HG03520 (cell line): Measurements from ENCODE around the gene SCD5.
A peak's percentile ranks its signal among the peaks of the same experiment; 100 is the strongest.

Experiments
- ATAC-seq: cut with Tn5 transposase; IDR thresholded peaks from one replicate; pipeline ENCODE4 v1.9.1; 2021; ENCODE audit warnings: mild to moderate bottlenecking, moderate library complexity; ENCODE audit not compliant: unreplicated experiment

SCD5 gene

DNA sequence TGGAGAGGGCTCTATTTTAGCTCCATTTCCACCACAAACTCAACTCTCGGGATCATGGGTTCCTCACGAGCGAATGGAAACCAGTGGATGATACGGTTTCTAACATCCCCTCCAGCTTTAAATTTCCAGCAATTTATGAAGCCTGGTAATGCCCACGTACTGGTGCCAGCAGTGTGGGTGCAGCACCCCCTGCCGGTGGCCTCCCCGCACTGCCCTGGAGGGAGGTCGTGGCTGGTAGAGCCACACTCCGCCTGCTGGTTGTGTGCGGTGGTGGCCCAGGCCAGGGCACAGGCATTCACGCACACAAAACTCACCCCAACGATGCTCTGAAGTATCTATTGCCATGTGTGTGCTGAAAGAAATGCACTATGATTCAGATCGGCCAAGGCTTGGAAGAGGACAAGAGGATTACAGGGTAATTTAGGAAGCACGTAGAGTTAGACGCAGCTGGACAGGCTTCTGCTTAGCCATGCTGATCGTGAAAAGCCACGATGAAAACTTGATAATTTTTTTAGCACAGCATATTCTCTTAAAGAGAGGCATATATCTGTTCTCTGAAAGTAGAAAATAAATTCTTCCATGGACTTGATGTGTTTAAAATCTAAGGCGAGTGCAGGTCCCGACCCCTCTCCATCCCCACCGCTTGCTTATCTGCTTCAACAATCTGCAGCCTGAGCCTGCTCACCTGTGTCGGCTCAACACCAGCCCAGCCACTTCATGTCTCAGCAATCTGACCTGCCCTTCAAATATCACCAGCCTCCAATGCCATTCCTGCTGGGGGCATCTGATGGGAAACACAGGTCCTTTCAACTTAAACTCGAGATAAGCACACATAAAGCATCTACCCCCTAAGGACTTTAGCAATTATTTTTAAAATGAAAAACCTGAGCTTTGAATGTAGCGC is 59.1 kb downstream of the SCD5 start:
- ATAC-seq, result peak; percentile 99

DNA sequence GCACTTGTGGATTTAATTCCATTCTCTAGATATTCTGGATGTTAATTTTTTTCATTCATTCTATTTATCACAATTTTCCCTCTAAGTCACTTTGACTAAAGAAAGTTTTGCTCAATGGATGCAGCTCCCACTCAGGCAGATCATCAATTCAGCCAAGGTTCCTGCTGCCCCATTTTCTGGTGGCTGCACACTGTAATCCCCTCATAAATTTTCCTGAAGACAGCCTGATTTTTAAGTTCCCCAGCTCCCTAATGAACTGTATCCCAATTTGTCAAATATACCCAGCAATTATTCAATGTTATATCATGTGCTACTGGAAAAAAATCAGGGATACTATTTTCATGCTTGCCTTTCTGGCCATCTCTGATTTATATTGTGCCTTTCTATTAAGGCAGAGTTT is 61.2 kb downstream of the SCD5 start:
- ATAC-seq, result no peak

DNA sequence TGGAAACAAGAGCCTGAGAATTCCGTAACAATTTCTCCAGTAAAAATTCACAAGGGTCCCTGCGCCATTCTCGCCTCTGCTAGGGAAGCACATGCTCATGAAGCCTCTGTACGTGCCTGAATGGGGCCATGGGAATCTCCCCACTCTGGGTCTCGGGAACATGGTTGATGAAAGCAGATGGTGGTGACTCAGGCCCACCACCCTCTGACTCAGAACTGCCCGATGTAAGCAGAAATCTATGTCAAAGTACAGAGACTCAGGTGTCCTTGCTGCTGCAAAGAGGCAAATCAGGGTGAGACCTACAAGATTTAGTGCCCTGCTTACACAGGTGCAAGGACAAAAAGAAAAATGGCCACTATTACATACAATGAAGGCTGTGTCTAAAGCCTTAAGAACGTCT is 65.0 kb downstream of the SCD5 start:
- ATAC-seq, result no peak

DNA sequence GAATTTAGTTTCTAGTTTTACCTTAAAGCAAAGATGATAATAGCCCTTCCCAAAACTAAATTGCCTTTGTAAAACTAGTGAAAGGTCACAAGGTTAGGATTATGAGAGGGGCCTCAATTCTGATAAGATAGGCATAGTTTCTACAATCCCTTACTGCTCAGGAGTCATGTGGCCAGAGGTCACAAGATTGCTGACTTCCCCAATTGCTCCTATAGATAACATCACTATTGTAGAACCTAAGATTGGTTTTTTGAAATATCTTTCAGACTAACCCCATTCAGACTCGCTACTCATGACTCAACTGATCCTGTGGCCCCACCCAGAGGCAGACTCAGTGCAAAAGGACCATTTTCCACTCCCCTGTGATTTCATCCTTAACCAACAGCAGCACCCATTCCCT is 70.3 kb downstream of the SCD5 start:
- no peak for ATAC-seq

DNA sequence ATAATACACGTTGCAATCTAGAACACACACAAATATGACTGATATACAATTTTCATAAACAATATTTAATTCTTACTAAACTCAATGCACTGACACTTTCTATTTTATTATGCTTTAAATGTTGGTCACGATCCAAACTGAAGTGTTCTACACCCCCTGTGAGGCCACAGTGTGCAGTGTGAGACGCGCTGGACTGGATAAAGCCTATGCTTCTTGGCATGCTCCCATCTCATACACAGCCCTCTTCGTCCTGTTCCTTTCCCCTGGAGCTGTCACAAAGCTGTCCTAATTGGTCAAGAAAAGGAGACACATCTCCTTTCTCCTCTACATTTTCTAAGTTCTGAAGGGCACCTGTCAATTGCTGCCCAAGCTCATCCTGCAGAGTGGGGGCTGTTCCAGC is 72.0 kb downstream of the SCD5 start:
- no peak for ATAC-seq

DNA sequence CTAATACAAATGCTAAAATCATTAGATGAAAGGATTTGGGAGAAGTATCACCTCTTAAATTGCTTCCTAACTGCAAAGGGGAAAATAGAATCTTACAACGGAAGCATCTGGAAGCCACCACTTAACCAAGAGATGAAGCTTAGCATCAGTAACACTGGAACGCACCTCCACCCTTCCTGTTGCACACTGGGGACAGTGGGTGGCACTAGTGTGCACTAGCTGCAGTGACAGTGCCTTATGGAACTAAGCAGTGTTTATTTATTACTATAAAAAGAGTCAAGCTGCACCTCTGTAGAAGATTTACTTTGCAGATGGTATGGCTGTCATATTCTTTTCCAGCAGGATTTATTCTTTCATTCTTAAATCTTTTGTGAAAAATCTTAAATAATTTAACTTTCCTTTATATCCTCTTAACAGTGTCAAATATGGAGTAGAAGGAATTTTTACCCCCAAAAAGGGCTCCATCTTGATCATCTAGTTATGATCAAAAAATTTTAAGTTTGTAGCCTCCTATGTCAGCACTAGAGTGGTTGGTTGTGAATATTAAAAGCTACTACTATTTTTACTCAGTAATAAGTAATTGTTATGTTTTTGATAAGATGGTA is 76.7 kb downstream of the SCD5 start:
- no peak for ATAC-seq

DNA sequence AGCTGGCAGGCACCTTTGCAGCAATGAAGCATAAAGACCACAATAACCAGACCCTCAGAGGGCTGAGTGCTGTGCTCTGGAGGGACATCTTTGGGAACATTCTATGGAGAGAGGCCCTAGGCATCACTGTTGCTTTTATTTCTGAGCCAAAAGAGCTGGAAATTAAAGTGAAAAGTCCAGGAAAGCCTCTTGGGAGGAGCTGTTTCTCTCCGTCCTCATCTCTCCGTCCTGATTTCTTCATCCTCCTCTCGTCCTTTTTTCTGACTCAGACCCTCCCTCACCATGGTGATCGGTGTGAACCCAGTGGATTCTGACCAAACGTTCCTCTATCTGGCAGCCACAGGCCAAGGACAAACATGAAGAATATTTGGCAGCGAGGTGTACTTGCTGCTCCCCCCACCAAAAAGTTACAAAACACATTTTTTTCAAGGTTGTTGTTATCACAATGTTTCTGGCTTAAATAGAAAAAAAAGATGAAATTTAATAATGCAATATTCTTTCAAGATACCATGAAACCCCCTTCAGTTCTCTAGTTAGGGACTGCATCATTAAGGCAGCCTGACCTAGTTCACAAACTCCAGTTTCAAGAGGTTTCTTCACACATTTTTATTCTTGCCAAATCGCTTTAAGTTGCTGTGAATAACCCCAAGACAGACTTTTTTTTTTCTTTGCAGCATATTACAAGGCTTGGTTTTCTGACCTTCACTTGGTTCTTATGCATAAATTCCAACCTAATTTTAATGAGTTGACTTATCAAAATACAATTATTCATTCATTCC is 80.2 kb downstream of the SCD5 start:
- no peak for ATAC-seq

DNA sequence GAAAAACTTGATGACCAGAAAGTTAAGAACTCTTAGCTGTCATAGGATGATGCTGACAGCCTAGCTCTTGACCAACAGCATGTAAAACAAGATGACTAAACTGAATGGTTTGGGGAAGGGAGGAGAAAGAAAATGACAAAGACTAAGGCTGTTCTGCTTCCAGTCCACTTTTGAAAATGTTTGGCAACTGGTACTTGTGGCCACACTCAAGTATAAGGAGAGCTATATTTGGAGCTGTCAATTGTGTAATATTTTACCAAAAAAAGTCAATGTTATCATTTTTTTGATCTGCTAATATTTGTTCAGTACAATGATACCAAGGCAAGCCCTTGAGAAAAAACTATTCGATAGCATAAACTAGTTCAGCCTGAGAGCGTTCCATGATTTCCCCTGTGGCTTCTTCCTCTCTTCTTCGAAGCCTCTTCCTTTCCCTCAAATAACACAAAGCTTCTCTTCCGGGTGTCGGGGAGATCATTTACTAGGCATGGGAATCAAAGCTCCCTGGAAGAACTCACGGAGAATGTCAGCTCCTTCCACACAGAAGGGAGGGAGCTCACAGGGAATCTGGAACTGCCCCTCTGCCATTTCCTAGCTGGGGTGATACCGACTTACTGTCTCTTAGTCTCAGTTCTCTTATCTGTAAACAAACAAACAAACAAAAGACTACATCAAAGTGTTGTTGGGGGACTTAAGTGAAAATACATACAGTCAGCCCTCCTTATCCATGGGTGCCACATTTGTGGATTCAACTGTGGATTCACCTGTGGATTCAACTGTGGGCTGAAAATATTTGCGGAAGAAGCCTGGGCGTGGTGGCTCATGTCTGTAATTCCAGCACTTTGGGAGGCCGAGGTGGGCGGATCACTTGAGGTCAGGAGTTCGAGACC is 82.6 kb downstream of the SCD5 start:
- ATAC-seq, result no peak

DNA sequence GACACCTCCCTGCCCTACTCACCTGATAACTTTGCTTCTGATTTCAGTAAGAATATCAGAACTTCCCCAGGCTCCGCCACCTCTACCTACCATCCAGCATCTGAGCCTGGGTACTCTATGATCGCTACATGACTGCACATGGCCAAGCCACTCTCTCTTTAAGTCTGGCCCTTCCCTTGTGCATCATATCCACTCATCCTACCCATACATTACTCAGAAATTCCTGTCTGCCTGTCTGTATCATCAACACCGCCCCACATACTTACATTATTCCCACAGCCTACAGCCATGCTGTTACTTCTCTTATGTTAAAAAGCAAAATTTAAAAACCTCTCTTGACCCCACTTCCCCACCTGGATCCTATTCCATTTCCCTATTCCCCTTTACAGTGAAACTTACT is 84.7 kb downstream of the SCD5 start:
- ATAC-seq, result no peak

DNA sequence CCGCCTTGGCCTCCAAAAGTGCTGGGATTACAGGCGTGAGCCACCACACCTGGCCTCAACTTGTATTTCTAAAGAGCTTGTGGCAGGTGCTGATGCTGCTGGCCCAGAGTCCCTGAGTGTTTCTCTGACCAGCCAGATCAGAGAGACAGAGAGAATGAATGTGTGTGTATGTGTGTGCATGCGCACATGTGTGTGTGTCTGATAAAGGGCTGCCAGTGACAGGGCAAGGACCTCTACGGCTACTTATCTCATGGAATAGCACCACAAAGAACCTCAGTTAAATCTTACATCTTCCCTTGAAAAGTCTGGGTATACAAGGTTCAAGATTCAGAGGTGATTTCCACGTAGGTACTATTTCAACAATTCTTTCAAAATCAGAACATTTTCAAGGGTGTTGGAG is 86.0 kb downstream of the SCD5 start:
- ATAC-seq, result no peak

DNA sequence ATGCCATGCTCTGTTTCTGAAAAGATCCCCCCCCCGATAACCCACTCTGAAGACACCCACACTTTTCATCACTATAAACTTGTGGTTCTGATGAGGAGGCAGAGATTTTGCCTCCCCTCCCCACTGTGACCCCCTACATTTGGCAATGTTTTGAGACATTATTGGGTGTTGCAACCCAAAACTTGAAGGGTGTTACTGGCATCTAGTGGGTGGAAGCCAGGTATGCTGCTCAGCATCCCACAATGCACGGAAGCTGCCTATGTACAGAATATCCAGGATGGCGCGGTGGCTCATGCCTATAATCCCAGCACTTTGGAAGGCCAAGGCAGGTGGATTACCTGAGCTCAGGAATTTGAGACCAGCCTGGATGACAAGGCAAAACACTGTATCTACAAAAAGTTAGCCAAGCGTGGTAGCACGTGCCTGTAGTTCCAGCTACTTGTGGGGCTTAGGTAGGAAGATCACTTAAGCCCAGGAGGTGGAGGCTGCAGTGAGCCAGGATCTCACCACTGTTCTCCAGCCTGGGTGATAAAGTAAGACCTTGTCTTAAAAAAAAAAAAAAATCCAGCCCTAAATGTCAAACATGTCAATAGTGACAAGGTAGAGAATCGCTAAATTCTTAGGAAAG is 87.3 kb downstream of the SCD5 start:
- ATAC-seq, result no peak

DNA sequence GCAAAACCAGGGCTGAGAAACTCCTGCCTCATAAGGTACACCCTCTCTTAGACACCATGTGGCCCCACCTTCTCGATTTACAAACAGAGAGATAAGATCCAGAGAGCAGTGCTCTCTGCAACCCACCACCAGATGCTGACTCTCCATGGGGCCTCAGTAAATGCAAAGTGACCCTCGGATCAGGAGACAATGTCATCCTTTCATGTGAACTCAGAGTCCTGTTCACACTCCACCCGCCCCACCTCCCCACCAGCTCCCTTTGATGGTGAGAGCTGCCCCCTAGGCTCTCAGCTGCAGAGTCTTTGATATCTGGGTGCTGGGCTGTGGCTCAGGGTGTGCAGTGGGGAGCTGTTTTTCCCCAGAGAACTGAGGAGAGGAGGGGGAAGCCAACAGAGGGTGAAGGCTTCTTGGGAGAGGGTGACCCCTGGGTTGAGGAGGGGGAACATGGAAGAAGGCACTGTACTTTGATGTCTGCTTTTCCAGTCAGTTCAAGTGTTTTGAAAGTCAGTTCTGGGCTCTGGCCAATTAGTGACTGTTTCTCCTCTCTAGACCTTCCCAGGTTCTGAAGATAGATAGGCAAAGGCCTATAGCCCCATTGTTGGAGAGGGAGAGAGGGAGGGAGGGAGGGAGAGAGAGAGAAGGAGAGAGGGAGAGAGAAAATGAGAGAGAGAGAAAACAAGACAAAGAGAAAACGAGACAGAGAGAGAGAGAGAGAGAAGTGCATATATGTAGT is 88.2 kb downstream of the SCD5 start:
- ATAC-seq, result no peak

DNA sequence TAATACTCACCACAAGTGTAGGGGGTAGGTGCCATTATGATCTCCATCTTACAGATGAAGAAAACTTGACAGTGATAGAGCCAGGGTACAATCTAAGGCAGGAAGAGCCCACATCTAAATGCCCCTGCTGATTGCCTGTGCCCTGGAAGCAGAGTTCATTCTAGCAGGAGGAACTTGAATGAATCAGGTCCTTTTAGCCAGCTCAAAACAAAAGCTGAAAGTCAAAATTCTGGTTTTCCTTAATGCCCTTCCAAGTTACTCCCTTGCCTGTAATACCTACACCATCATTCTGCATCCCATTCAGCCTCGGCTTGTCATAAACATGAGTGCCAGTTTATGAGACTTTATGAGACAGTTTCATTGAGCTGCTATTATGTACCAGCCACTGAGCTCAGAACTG is 89.6 kb downstream of the SCD5 start:
- ATAC-seq, result no peak

DNA sequence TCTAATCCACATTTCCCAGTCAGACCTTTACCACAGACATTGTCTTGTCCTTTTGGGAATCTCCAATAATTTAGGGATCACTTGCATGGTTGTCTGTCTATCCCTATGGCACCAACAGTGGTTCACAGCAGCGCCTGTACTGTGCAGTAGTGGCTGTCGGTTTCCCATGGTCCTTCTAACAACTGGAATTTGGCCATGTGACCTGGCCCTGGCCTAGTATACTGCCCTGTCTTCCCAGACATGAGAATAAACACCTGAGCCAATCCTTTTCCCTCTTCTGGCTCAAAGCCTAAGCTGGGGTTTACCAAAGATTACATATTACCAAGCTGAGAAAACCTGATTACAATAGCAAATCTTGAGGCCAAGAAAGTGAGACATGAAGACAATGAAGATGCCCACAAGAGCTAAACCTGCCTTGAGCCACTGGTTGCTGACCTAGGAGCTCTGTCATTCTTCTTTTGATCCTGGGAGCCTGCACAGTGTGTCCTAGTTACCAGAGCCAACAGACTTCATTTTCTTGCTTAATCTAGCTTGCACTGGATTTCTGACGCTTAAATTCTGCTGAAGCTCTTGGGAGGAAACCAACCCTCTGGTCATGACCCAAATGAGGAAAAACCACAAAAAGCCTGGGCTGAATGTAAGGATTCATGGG is 92.1 kb downstream of the SCD5 start:
- no peak for ATAC-seq

DNA sequence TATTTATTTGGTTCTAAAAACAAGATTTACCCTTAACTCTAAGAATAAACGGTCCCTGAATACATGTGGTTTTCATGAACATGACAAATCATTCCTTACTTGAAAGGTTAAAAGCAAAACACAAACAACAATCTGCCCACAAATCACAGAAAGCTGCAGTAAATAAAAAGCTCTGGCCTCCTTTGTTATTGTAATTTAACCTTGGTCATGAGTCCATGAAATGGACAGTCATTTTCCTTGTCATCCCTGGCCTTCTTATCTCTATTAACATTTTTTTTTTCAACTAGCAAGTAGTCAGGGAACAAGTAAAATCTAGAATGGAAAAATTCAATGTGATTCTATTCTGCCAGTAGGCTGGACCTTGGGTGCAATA is 92.7 kb downstream of the SCD5 start:
- ATAC-seq, result no peak

DNA sequence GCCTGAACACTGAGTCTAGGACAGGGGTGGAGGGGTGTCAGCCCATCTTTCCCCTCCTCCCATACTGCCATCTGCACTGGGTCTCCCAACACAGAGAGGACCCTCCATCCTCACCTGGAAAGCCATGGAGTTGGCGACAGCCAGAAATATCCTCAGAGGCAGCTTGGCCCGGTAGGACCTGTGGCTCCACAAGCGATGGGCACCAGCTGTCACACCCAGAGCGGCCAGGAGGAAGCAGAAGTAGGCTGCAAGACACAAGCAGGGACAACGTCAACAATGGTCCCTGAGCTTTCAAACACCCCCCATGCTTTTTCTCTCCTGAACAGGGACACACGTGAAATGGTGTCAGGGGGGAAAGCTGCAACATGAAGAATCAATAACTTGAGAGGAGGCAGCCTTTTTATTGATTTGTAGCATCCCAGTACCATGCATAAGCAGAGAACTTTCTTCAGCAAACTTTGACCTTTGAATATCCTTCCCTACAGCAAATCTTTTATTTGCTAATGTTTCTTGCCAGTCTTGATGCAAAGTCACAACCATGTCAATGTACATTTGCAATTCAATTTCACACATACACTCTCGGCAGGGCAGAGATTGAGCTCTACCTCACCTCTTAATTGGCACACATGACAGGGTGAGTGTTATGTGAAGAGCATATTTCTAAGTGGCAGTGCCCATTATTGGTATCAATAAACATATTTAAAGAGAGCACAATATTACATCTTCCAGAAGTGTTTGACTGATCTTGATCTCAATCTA is 93.2 kb downstream of the SCD5 start:
- no peak for ATAC-seq

DNA sequence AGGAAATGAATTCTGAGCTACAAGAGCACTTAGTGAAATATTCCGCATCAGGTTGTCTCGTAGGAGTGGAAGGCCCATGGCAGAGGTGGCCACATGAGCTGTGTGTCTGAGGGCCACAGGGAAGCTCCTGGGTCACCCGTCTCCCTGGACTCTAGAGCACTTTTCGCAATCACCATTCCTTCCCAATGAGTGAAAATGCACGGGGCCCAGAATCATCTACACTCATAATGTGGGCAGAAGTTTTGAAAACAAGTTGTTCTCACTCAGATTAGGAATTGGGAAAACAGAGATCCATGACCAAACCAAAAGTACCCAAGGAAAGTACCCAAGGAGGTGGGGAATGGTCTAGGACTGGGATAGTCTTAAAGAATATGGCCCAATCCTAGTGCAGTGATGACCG is 94.4 kb downstream of the SCD5 start:
- no peak for ATAC-seq

DNA sequence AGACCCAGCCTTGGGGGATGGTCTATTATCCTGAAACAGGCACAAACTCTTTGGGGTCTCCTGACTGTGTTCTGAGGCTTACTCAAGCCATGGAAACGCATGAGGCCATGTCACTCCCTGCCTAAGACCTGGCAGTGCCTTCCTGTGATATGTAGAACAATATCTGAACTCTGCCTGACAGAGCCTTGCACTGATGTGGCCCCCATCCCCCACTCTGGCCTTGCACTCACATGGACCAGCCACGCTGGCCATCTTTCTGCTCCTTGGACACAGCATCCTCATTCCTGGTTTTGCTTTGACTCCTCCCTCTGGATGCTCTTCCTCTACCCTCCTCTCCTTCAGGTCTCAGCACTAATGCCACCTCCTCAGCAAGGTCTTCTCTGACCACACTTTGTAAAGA is 100.2 kb downstream of the SCD5 start:
- ATAC-seq, result no peak

DNA sequence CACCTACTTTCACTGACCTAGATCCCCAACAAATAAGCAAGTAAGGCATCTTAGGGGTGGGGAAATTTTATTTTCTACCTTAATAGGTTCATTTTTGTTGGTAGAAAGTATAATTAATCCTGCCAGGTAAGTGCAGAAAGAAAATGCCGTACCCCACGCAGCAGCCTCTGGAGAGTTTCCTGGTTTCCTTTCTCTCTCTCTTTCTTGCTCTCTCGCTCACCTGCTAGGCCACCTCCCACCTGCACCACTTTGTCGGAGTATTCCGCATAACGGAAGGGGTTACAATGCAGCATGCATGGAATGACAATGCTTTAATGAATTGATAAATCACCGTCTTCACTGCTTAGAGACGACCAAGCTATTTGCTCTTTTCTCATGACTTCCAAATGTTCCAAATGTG is 101.0 kb downstream of the SCD5 start:
- no peak for ATAC-seq
